HL-60 (cell line): ENCODE data around the gene ARMC7.

Source experiments
- CTCF ChIP-seq: IDR thresholded peaks from one replicate; pipeline ENCODE4 v1.5.1; 2011; ENCODE audit warnings: low read length, control low read depth, inconsistent platforms; ENCODE audit not compliant: insufficient read depth
- POLR2AphosphoS5 ChIP-seq: IDR thresholded peaks from 2 replicates; pipeline ENCODE4 v1.6.1; 2012; ENCODE audit warnings: low read depth
- REST ChIP-seq: IDR thresholded peaks from 2 replicates; pipeline ENCODE4 v1.6.1; 2012; ENCODE audit warnings: low read depth; ENCODE audit not compliant: insufficient replicate concordance

GRCh38 chr17:75163074-75163473 is 53.3 kb downstream of the ARMC7 start:
- TF ChIP-seq CTCF (no peak), POLR2AphosphoS5 (no peak), REST (no peak)
